WTC11 (cell line): ENCODE results near the gene MGRN1. TPM values are rescaled to one million over a fixed set of nuclear protein-coding genes. Genes with fewer than 3 reads are reported as not detected.

ENCODE experiments used
- ATAC-seq: fragments of 200-7000 bp; cut with Tn5 transposase; 2 replicates; pipeline ENCODE4 v1.10.0; 2021; ENCODE audit warnings: mild to moderate bottlenecking, moderate library complexity
- CTCF ChIA-PET: fragments of 300-600 bp; sonication (Branson Sonifier 250); formaldehyde crosslinking; loops from one replicate; lab custom pipeline; 2021; ENCODE audit warnings: antibody characterized with exemption; lab: Charles Lee
- POLR2A ChIA-PET: fragments of 350-600 bp; sonication (Branson Sonifier 250); formaldehyde crosslinking; loops from one replicate; lab custom pipeline; 2021; ENCODE audit warnings: antibody characterized with exemption; lab: Charles Lee
- DNase-seq: peaks from one replicate; pipeline ENCODE4 v3.0.0; 2021; ENCODE audit warnings: low spot score
- H3K27ac Mint-ChIP-seq: 2 replicates; pipeline ENCODE4 v1.8.0; 2021; ENCODE audit warnings: mixed read lengths
- H3K27me3 Mint-ChIP-seq: 2 replicates; pipeline ENCODE4 v1.8.0; 2021; ENCODE audit warnings: low read depth, mild to moderate bottlenecking, moderate library complexity, mixed read lengths
- H3K36me3 Mint-ChIP-seq: 2 replicates; pipeline ENCODE4 v1.8.0; 2021; ENCODE audit warnings: mixed read lengths
- H3K4me1 Mint-ChIP-seq: 2 replicates; pipeline ENCODE4 v1.8.0; 2022; ENCODE audit warnings: mixed read lengths
- H3K4me3 Mint-ChIP-seq: 2 replicates; pipeline ENCODE4 v1.8.0; 2021; ENCODE audit warnings: mild to moderate bottlenecking, moderate library complexity, mixed read lengths
- H3K9me3 Mint-ChIP-seq: 2 replicates; pipeline ENCODE4 v1.8.0; 2021; ENCODE audit warnings: mixed read lengths
- AR ChIP-seq: fragments of 250-450 bp; sonication (Bioruptor Pico); IDR thresholded peaks from 2 replicates; pipeline ENCODE4 v1.9.0; 2021; ENCODE audit warnings: mild to moderate bottlenecking
- ATF1 ChIP-seq: sonication (generic); formaldehyde crosslinking; IDR thresholded peaks from 2 replicates; pipeline ENCODE4 v1.8.1; 2023; ENCODE audit warnings: mild to moderate bottlenecking, moderate library complexity, missing genetic modification reagents
- ATF2 ChIP-seq: sonication (generic); formaldehyde crosslinking; IDR thresholded peaks from 2 replicates; pipeline ENCODE4 v1.8.1; 2022; ENCODE audit warnings: low read depth, missing genetic modification reagents, borderline replicate concordance
- ATF6 ChIP-seq: sonication (generic); formaldehyde crosslinking; IDR thresholded peaks from 2 replicates; pipeline ENCODE4 v1.8.1; 2023; ENCODE audit warnings: mild to moderate bottlenecking, missing genetic modification reagents
- E2F4 ChIP-seq: sonication (generic); formaldehyde crosslinking; IDR thresholded peaks from 2 replicates; pipeline ENCODE4 v1.8.1; 2022; ENCODE audit warnings: low read depth, mild to moderate bottlenecking, moderate library complexity, missing genetic modification reagents, borderline replicate concordance
- E2F5 ChIP-seq: sonication (generic); formaldehyde crosslinking; IDR thresholded peaks from 2 replicates; pipeline ENCODE4 v1.8.1; 2022; ENCODE audit warnings: mild to moderate bottlenecking, moderate library complexity, missing genetic modification reagents
- HMGXB4 ChIP-seq: sonication (generic); formaldehyde crosslinking; IDR thresholded peaks from 2 replicates; pipeline ENCODE4 v1.8.1; 2023; ENCODE audit warnings: mild to moderate bottlenecking, moderate library complexity, missing genetic modification reagents
- IRF1 ChIP-seq: sonication (generic); formaldehyde crosslinking; IDR thresholded peaks from 2 replicates; pipeline ENCODE4 v1.8.0; 2023; ENCODE audit warnings: missing genetic modification reagents
- KAT7 ChIP-seq: sonication (generic); formaldehyde crosslinking; IDR thresholded peaks from 2 replicates; pipeline ENCODE4 v1.8.1; 2023; ENCODE audit warnings: missing genetic modification reagents, mild to moderate bottlenecking, borderline replicate concordance
- NR2C2 ChIP-seq: sonication (generic); formaldehyde crosslinking; IDR thresholded peaks from 2 replicates; pipeline ENCODE4 v1.8.0; 2022; ENCODE audit warnings: mild to moderate bottlenecking, missing genetic modification reagents
- NR3C1 ChIP-seq: sonication (generic); formaldehyde crosslinking; conservative IDR thresholded peaks from 2 replicates; pipeline ENCODE4 v1.8.1; 2023; ENCODE audit warnings: low read depth, mild to moderate bottlenecking, missing genetic modification reagents
- SMAD4 ChIP-seq: sonication (generic); formaldehyde crosslinking; IDR thresholded peaks from 2 replicates; pipeline ENCODE4 v1.8.0; 2022; ENCODE audit warnings: mild to moderate bottlenecking, missing genetic modification reagents
- SP1 ChIP-seq: sonication (generic); formaldehyde crosslinking; conservative IDR thresholded peaks from 2 replicates; pipeline ENCODE4 v1.8.1; 2022; ENCODE audit warnings: missing genetic modification reagents
- ZNF263 ChIP-seq: sonication (generic); formaldehyde crosslinking; IDR thresholded peaks from 2 replicates; pipeline ENCODE4 v1.8.1; 2022; ENCODE audit warnings: low read depth, mild to moderate bottlenecking, moderate library complexity, missing genetic modification reagents
- ZNF281 ChIP-seq: sonication (generic); formaldehyde crosslinking; IDR thresholded peaks from 2 replicates; pipeline ENCODE4 v1.8.0; 2023; ENCODE audit warnings: mild to moderate bottlenecking, missing genetic modification reagents
- ZNF396 ChIP-seq: fragments of 250-450 bp; sonication (Bioruptor Pico); IDR thresholded peaks from 2 replicates; pipeline ENCODE4 v1.8.0; 2021; ENCODE audit warnings: mild to moderate bottlenecking, moderate library complexity, borderline replicate concordance
- ZNF512 ChIP-seq: sonication (generic); formaldehyde crosslinking; IDR thresholded peaks from 2 replicates; pipeline ENCODE4 v1.8.1; 2022; ENCODE audit warnings: missing genetic modification reagents, borderline replicate concordance
- ZNF671 ChIP-seq: fragments of 250-450 bp; sonication (Bioruptor Pico); IDR thresholded peaks from 2 replicates; pipeline ENCODE4 v1.8.0; 2021; ENCODE audit warnings: mild to moderate bottlenecking
- total RNA-seq: library from RNA; stranded (reverse); gene quantifications from 3 replicates; pipeline ENCODE4 v1.2.3, GENCODE V29; 2021

MGRN1 gene
- total RNA-seq, 1 experiment from 2014 or later: 88.8 TPM

- TF ChIP-seq ZNF281 (CRISPR knock-in tag) (no peak), ATF1 (CRISPR knock-in tag) (no peak), KAT7 (CRISPR knock-in tag) (no peak)
Measured at GRCh38 chr16:4703906-4704305, 79.3 kb downstream of the MGRN1 start (continued).

GRCh38 chr16:4704491-4704890 is 79.9 kb downstream of the MGRN1 start:
- DNase-seq (no peak), ATAC-seq (no peak)
- H3K27ac Mint-ChIP-seq: no peak overlapping the region
- H3K4me3 Mint-ChIP-seq: no peak overlapping the region
- no peak for TF ChIP-seq E2F5 (CRISPR knock-in tag)
- TF ChIP-seq NR2C2 (CRISPR knock-in tag): no peak
- no peak for TF ChIP-seq ZNF396 (CRISPR knock-in tag)
- TF ChIP-seq ZNF263: no peak
- TF ChIP-seq ATF2 (CRISPR knock-in tag): no peak
- TF ChIP-seq ATF1 (CRISPR knock-in tag): no peak
- TF ChIP-seq HMGXB4 (CRISPR knock-in tag): no peak
- TF ChIP-seq IRF1: no peak
- TF ChIP-seq KAT7 (CRISPR knock-in tag): no peak
- no peak for TF ChIP-seq ZNF512
- no peak for TF ChIP-seq ZNF671 (CRISPR knock-in tag)
- TF ChIP-seq NR3C1 (CRISPR knock-in tag): no peak
- no peak for TF ChIP-seq E2F4 (CRISPR knock-in tag)
- TF ChIP-seq SMAD4 (CRISPR knock-in tag): no peak
- no peak for TF ChIP-seq AR
- no peak for TF ChIP-seq ATF6 (CRISPR knock-in tag)
- TF ChIP-seq SP1 (CRISPR knock-in tag): no peak
- CTCF ChIA-PET: interaction anchor here (1.1 to 2.6 kb wide), 3 partner anchors 9 to 22 kb away, joined by 3 to 9 read pairs (median 7); no protein-coding TSS in a partner anchor
- H3K9me3 Mint-ChIP-seq: no peaks in the 10 kb centered on the region
- peaks cover 31% of the 10 kb centered on the region for H3K36me3 Mint-ChIP-seq
- POLR2A ChIA-PET: interaction anchor here (1.2 kb wide), 1 partner anchor 10 kb away, joined by 5 read pairs; no protein-coding TSS in a partner anchor
- no peaks in the 10 kb centered on the region for H3K4me1 Mint-ChIP-seq
- no peaks in the 10 kb centered on the region for H3K27me3 Mint-ChIP-seq
